Fibroblast of peridontal ligament (primary cell): ENCODE measurements around the gene TCTN2.
A peak's percentile ranks its signal among the peaks of the same experiment; 100 is the strongest.

Experiments used
- DNase-seq: peaks from one replicate; pipeline ENCODE4 v3.0.0-alpha.2; 2010; ENCODE audit errors: extremely low read depth

Gene TCTN2

DNA sequence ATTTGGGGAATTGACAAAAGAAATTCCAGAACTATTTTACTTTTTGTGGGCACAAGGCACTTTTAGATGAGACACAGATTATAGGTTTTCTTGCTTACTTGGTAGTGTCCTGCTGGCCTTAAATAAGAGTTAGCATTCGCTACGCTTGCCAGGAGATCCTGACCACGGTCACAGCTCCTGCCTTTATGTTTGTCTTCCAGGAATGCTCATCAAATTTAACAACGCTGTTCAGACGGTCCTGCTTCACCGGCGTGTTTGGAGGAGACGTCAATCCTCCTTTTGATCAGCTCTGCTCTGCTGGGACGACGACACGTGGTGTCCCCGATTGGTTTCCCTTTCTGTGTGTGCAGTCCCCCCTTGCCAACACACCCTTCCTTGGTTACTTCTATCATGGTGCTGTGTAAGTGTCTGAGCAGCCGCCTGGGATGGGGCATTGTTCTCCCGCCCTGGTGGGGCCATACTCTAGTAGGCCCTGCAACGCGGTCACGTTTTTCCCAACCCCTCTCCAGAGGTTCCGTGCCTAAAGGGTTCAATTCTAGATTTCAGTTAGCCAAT is 15.8 kb downstream of the TCTN2 start:
- no peak for DNase-seq

- no peak for DNase-seq
These were observed 19.4 kb downstream of the TCTN2 start for GRCh38 chr12:123690191-123690840.

DNA sequence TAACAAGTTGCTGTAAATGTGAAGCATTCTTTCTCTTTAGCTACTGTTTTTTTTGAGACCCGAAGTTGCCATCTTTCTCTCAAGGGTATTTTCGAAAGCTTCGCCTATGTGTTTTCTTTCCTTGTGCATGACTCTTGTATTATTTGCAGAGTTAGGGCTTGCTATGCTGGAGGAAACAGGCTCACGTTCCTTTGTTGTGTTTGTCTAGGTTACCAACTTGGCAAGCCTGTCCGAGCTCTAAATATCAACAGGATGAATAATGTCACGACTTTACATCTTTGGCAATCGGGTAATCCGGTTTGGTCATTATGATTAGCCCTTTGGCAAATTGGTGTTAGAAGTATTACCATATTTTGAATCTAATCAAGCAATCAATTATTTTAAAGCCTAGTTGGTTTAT is 25.3 kb downstream of the TCTN2 start:
- DNase-seq: no peak

DNA sequence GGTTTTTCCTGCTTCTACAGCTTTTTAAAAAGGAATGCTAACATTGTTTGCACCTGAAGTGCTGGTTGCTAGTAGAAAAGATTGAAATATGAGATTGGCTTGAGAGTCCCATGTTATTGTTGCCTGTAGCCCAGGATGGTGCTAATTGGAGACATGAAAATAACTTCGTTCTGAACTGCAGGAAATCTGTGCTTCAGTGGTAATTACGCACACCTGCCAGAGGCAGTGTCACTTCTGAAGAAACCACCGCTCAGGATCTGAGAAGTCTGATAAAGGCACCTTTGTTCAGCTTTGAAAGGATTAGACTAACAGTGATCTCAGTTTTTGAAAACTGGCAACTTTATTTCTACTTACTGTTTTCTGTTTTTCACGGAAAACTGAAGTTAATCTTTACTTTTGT is 25.7 kb downstream of the TCTN2 start:
- no peak for DNase-seq

- DNase-seq: no peak
These were observed 35.0 kb downstream of the TCTN2 start for GRCh38 chr12:123705935-123706334.

- DNase-seq: no peak
These were observed 36.6 kb downstream of the TCTN2 start for GRCh38 chr12:123707466-123707865.

DNA sequence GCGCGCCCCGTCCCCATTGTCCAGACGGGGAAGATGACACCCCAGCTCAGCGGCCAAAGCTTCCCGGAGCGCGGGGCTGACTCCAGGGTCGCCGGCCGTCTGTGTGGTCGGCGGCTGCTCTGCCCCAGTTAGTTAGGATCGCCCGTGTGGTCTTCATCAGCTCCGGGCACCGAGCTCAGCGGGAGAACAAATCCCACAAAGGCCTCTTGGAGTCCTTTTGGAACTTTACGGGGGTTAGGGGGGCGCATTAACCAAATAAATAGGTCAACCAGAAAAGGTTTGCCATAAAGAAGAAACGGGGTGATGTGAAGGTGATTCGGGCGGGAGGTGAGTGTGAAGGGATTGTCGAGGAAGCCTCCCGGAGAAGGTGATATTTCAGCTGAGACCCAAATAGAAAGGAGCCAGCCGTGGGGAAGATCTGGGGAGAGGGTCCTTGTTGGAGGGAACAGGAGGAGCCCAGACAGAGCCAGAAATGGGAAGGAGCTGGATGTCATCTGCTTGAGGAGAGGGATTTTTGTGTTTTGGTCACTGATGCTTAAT is 41.9 kb downstream of the TCTN2 start:
- peak; percentile 3 for DNase-seq

DNA sequence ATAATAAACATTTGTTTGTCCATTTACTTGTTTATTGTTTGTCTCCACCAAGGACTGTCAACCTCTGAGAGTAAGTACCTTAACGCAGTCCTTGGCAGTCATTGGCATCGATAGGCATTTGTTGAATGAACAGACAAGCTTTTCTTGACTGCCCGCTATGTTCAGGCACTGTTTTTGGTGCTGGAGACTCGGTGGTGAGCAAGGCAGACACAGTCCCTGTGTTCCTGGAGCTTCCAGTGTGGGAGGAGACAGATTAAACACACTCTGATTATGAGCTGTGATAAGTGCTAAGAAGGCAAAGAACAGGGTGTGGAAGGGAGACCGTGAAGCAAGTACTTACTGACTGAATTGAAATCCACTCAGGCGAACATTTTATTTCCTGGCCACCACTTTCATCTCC is 42.5 kb downstream of the TCTN2 start:
- peak; percentile 12 for DNase-seq

GRCh38 chr12:123713823-123714585 is 43.1 kb downstream of the TCTN2 start:
- no peak for DNase-seq

- peak; percentile 13 for DNase-seq
These were observed 44.3 kb downstream of the TCTN2 start for GRCh38 chr12:123715195-123715594.

DNA sequence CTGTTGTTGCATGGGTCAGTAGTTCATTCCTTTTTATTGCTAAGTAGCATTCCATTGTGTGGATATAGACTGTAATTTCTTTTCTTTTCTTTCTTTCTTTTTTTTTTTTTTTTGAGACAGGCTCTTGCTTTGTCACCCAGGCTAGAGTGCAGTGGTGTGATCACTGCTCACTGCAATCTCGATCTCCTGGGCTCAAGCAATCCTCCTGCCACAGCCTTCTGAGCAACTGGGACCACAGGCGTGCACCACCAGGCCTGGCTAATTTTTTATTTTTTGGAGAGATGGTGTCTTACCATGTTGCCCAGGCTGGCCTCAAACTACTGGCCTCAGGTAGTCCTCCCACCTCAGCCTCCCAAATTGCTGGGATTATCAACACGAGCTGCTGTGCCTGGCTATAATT is 46.4 kb downstream of the TCTN2 start:
- no peak for DNase-seq

- DNase-seq: no peak
These were observed 49.4 kb downstream of the TCTN2 start for GRCh38 chr12:123720141-123720814.

DNA sequence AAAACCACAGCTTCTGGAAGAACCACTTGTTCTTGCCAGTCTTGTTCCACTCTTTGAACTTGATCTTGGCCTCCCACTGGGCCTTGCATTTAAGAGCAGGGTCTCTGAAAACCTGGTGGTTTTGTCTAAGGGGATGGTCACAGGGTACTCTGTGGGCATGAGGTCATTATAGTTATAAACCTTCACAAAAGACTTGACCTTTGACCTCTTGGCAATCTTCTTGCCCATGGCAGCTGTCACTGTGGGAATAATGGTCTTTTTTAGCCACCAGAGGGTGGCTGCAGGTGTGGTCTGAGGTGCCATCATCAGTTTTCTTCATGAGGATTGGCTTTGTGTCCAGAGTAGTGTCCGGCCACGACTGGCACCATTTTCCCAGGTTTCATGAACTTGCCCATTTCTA is 50.3 kb downstream of the TCTN2 start:
- DNase-seq: no peak

DNA sequence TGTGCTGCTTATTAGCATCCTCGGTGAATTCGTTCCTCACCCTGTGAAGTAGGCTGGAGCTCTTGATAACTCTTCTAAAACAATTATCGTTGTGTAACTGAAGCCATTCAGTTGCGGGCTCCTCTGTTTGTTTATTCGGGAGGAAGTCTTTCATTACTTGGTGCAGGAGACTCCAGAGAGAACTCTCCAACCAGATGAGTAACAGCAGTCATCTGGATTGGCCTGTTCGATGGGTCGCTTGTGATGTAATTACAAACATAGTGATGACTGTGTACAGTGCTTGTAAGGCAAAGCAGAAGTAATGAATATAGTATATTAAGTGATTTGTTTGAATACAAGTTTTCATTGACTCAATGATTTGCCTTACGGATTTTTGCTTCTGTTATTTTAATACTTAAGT is 52.1 kb downstream of the TCTN2 start:
- DNase-seq: peak; percentile 71

GRCh38 chr12:123723765-123724164 is 52.9 kb downstream of the TCTN2 start:
- no peak for DNase-seq

- no peak for DNase-seq
These were observed 55.3 kb downstream of the TCTN2 start for GRCh38 chr12:123726244-123726643.

DNA sequence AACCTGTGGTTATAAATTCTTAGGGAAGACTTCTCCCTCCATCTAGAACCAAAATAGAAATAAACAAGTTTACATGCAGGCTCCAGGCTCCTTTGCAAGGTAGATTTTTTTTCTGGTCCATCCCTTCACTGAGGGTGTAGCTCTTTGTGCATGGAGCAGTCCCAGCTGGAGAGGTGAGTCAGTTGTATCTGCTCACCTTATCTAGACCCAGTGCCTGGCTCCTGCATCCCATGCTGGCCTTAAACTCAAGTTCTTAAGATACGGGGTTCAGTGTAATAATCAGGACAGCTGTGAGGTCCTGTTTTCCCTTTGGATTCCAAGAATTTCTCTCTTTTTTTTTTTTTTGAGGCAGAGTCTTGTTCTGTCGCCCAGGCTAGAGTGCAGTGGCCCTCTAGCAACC is 56.0 kb downstream of the TCTN2 start:
- no peak for DNase-seq

DNA sequence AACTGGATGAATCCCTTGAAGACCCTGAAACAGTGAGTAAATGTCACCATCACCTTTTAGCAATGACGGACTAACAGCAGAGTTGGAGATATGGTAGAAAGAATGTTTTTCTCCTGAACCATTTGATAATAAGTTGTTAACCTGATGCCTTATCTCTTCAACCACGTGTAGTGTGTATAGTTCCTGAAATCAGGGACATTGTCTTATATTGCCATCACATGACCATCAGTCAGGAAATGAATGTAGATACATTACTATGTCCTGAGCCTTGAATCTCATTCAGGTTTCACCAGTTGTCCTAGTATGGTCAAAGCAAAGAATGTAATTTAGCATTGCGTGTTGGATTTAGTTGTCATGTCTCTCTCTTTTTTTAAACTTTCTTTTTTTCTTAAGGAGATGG is 57.0 kb downstream of the TCTN2 start:
- no peak for DNase-seq

DNA sequence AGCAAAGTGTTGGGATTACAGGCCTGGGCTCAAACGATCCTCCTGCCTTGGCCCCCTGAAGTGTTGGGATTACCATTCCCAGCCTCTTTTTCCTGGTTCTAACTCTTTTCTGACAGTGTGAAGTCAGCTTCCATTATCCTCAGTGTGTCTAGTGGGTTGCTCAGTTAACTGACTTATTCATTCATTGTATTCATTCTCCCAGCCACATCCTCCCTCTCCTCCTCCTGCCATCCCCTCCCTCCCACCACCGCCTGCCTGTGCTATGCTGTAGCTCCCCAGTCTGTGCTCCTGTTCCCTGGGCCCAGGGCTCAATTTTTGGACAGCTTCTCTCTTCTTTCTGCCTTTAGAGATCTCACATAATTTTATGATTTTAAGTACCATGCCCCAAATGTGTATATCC is 60.7 kb downstream of the TCTN2 start:
- DNase-seq: no peak

DNA sequence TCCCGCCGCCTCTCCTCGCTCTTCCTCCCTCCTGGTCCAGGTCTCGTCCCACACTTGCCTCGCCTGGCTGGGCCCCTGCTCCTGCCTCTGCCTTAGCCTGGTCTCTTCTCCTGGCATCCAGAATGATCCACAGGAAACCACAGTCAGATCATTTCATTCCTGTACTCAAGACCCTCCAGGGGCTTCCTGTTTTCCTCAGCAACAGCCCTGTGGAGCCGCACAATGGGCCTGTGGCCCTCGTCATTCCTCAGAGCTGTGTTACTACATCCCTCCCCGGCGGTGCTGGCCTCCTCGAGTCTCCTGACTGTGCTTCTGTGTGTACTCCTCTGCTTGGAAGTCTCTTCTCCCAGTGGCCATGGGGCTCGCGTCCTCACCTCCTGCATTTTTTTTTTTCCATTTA is 61.3 kb downstream of the TCTN2 start:
- no peak for DNase-seq

DNA sequence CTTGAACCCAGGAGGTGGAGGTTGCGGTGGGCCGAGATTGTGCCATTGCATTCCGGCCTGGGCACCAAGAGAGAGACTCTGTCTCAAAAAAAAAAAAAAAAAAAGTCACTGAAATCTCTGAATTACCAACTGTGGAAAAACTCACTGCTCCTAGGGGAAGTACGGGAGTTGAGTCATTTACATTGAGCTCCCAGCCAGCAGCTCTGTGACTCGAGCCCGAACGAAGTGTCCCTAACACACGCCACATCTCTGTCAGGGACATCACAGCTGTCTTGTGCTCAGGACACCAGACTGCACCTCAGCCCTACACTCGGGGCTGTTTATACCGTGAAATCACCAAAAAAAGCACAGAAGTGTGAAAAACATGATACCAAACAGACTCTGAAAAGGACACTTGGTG is 62.3 kb downstream of the TCTN2 start:
- no peak for DNase-seq

DNA sequence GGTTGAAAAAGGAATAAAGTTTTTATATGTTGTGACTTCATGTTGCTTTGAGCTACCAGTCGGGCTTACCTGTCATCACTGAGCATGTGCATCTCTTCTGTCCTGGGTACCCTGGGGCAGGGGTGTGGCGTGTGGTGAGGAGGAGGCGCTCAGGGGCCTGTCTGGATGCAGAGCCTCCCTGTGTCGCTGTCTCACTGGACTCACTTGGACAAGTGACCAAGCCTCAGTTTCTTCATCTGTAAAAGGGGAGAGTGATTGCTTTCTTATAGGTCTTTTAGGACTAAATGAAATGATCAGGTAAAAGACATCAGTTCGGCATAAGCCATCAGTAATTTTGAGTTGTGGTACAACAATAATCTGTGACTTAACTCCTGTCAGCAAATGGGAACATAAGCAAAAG is 63.4 kb downstream of the TCTN2 start:
- no peak for DNase-seq
